SK-N-SH treated with all-trans-retinoic acid at 6 μM for 48 hours (cell line): ENCODE results near the gene TTC39B.

Source experiments
- ATAC-seq: fragments of 200-7000 bp; cut with Tn5 transposase; 3 replicates; pipeline ENCODE4 v1.9.1; 2020; ENCODE audit warnings: mild to moderate bottlenecking, moderate library complexity
- ARNTL ChIP-seq: fragments of 450-650 bp; formaldehyde crosslinking; IDR thresholded peaks from 2 replicates; pipeline ENCODE4 v1.5.0; 2020; ENCODE audit warnings: low read depth, mild to moderate bottlenecking, moderate library complexity, borderline replicate concordance
- BACH2 ChIP-seq: fragments of 250-450 bp; sonication (Bioruptor Pico); IDR thresholded peaks from 2 replicates; pipeline ENCODE4 v1.9.0; 2021; ENCODE audit warnings: mild to moderate bottlenecking, borderline replicate concordance
- CREB5 ChIP-seq: fragments of 250-450 bp; sonication (Bioruptor Pico); IDR thresholded peaks from 2 replicates; pipeline ENCODE4 v1.5.1; 2020; ENCODE audit warnings: low read depth, mild to moderate bottlenecking, moderate library complexity
- ESRRG ChIP-seq: fragments of 250-450 bp; sonication (Bioruptor Pico); IDR thresholded peaks from 2 replicates; pipeline ENCODE4 v1.6.1; 2021; ENCODE audit warnings: mild to moderate bottlenecking
- GLIS3 ChIP-seq: fragments of 250-450 bp; sonication (Bioruptor Pico); IDR thresholded peaks from 2 replicates; pipeline ENCODE4 v1.5.0; 2020; ENCODE audit warnings: mild to moderate bottlenecking, moderate library complexity
- ISL1 ChIP-seq: fragments of 250-450 bp; sonication (Bioruptor Pico); IDR thresholded peaks from 2 replicates; pipeline ENCODE4 v2.1.2; 2022; ENCODE audit warnings: mild to moderate bottlenecking, moderate library complexity
- OSR1 ChIP-seq: fragments of 250-450 bp; sonication (Bioruptor Pico); IDR thresholded peaks from 2 replicates; pipeline ENCODE4 v1.8.0; 2022; ENCODE audit warnings: moderate library complexity, mild to moderate bottlenecking, inconsistent platforms
- PPARA ChIP-seq: fragments of 250-450 bp; sonication (Bioruptor Pico); IDR thresholded peaks from 2 replicates; pipeline ENCODE4 v1.5.0; 2020; ENCODE audit warnings: mild to moderate bottlenecking, borderline replicate concordance
- RARB ChIP-seq: fragments of 250-450 bp; sonication (Bioruptor Pico); IDR thresholded peaks from 2 replicates; pipeline ENCODE4 v1.8.0; 2021; ENCODE audit warnings: mild to moderate bottlenecking, moderate library complexity
- SNAI2 ChIP-seq: fragments of 250-450 bp; sonication (Bioruptor Pico); IDR thresholded peaks from 2 replicates; pipeline ENCODE4 v1.5.0; 2020; ENCODE audit warnings: mild to moderate bottlenecking, moderate library complexity
- TCF4 ChIP-seq: fragments of 250-450 bp; sonication (Bioruptor Pico); IDR thresholded peaks from 2 replicates; pipeline ENCODE4 v1.8.0; 2021; ENCODE audit warnings: mild to moderate bottlenecking, moderate library complexity, borderline replicate concordance
- TSHZ2 ChIP-seq: fragments of 250-450 bp; sonication (Bioruptor Pico); IDR thresholded peaks from 2 replicates; pipeline ENCODE4 v1.5.0; 2020; ENCODE audit warnings: mild to moderate bottlenecking, moderate library complexity
- ZC3H10 ChIP-seq: fragments of 250-450 bp; sonication (Bioruptor Pico); IDR thresholded peaks from 2 replicates; pipeline ENCODE4 v1.5.1; 2021; ENCODE audit warnings: mild to moderate bottlenecking, moderate library complexity
- ZFP3 ChIP-seq: fragments of 250-450 bp; sonication (Bioruptor Pico); IDR thresholded peaks from 2 replicates; pipeline ENCODE4 v1.5.0; 2020; ENCODE audit warnings: mild to moderate bottlenecking, moderate library complexity
- ZFP30 ChIP-seq: fragments of 450-650 bp; formaldehyde crosslinking; IDR thresholded peaks from 2 replicates; pipeline ENCODE4 v1.5.0; 2022; ENCODE audit warnings: mild to moderate bottlenecking, moderate library complexity
- ZNF565 ChIP-seq: fragments of 450-650 bp; formaldehyde crosslinking; conservative IDR thresholded peaks from 2 replicates; pipeline ENCODE4 v1.5.0; 2020; ENCODE audit warnings: low read depth, mild to moderate bottlenecking, moderate library complexity
- ZNF70 ChIP-seq: fragments of 450-650 bp; formaldehyde crosslinking; IDR thresholded peaks from 2 replicates; pipeline ENCODE4 v1.5.0; 2020; ENCODE audit warnings: mild to moderate bottlenecking, moderate library complexity
- ZNF8 ChIP-seq: fragments of 450-650 bp; formaldehyde crosslinking; IDR thresholded peaks from 2 replicates; pipeline ENCODE4 v1.5.0; 2020; ENCODE audit warnings: mild to moderate bottlenecking, moderate library complexity
- TF ChIP-seq, protein P1 (sequence below): fragments of 250-450 bp; sonication (Bioruptor Pico); IDR thresholded peaks from 2 replicates; pipeline ENCODE4 v1.5.1; 2021; ENCODE audit warnings: mild to moderate bottlenecking, moderate library complexity
- TF ChIP-seq, protein P2 (sequence below): fragments of 250-450 bp; sonication (Bioruptor Pico); IDR thresholded peaks from 2 replicates; pipeline ENCODE4 v1.8.0; 2021; ENCODE audit warnings: low read depth, mild to moderate bottlenecking, moderate library complexity, borderline replicate concordance
- TF ChIP-seq, protein P3 (sequence below): fragments of 250-450 bp; sonication (Bioruptor Pico); IDR thresholded peaks from 2 replicates; pipeline ENCODE4 v1.8.0; 2020; ENCODE audit warnings: mild to moderate bottlenecking, moderate library complexity, borderline replicate concordance

TTC39B gene

GRCh38 chr9:15286161-15286821, 20.7 kb downstream of the TTC39B start:
- TF ChIP-seq CREB5 (CRISPR knock-in tag) (no peak), ISL1 (CRISPR knock-in tag) (no peak), ZNF565 (CRISPR knock-in tag) (no peak), BACH2 (no peak)
- TF ChIP-seq, protein P1, sequence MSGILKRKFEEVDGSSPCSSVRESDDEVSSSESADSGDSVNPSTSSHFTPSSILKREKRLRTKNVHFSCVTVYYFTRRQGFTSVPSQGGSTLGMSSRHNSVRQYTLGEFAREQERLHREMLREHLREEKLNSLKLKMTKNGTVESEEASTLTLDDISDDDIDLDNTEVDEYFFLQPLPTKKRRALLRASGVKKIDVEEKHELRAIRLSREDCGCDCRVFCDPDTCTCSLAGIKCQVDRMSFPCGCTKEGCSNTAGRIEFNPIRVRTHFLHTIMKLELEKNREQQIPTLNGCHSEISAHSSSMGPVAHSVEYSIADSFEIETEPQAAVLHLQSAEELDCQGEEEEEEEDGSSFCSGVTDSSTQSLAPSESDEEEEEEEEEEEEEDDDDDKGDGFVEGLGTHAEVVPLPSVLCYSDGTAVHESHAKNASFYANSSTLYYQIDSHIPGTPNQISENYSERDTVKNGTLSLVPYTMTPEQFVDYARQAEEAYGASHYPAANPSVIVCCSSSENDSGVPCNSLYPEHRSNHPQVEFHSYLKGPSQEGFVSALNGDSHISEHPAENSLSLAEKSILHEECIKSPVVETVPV (CRISPR knock-in tag) = no peak
- no peak for ATAC-seq

GRCh38 chr9:15282567-15283285, 24.3 kb downstream of the TTC39B start:
- ATAC-seq = no peak
- TF ChIP-seq, protein P2, sequence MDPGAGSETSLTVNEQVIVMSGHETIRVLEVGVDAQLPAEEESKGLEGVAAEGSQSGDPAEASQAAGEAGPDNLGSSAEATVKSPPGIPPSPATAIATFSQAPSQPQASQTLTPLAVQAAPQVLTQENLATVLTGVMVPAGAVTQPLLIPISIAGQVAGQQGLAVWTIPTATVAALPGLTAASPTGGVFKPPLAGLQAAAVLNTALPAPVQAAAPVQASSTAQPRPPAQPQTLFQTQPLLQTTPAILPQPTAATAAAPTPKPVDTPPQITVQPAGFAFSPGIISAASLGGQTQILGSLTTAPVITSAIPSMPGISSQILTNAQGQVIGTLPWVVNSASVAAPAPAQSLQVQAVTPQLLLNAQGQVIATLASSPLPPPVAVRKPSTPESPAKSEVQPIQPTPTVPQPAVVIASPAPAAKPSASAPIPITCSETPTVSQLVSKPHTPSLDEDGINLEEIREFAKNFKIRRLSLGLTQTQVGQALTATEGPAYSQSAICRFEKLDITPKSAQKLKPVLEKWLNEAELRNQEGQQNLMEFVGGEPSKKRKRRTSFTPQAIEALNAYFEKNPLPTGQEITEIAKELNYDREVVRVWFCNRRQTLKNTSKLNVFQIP = no peak
- no peak for TF ChIP-seq OSR1 (CRISPR knock-in tag)
- TF ChIP-seq, protein P3, sequence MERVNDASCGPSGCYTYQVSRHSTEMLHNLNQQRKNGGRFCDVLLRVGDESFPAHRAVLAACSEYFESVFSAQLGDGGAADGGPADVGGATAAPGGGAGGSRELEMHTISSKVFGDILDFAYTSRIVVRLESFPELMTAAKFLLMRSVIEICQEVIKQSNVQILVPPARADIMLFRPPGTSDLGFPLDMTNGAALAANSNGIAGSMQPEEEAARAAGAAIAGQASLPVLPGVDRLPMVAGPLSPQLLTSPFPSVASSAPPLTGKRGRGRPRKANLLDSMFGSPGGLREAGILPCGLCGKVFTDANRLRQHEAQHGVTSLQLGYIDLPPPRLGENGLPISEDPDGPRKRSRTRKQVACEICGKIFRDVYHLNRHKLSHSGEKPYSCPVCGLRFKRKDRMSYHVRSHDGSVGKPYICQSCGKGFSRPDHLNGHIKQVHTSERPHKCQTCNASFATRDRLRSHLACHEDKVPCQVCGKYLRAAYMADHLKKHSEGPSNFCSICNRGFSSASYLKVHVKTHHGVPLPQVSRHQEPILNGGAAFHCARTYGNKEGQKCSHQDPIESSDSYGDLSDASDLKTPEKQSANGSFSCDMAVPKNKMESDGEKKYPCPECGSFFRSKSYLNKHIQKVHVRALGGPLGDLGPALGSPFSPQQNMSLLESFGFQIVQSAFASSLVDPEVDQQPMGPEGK (CRISPR knock-in tag) = no peak
- TF ChIP-seq TSHZ2 (CRISPR knock-in tag) = no peak
- TF ChIP-seq ISL1 (CRISPR knock-in tag) = no peak
- TF ChIP-seq GLIS3 (CRISPR knock-in tag) = no peak
- no peak for TF ChIP-seq ZNF70 (CRISPR knock-in tag)
- no peak for TF ChIP-seq BACH2
- TF ChIP-seq ZFP30 = no peak
- TF ChIP-seq TCF4 = no peak
- TF ChIP-seq ARNTL (CRISPR knock-in tag) = no peak
- TF ChIP-seq ZNF8 (CRISPR knock-in tag) = no peak
- TF ChIP-seq RARB (CRISPR knock-in tag) = no peak
- TF ChIP-seq ZFP3 = no peak

DNA sequence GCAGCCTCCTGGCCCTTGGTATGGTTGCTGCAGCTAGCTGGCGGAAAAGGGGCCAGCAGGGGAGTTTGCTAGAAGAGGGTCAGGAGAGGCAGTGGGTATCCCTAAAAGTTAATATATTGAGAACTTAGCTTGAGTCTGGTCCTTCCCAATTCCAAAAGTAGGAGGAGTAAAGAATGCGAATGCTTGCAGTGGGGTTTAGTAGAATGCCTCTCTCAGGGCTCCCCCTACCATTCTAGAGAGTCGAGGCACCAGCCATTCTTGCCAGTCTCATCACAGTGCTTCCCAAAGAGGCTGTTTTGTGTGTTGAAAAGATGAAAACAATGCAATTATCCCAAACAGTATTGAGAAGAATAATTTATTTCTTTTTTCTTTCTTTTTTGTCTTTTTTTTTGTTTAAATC, 26.4 kb downstream of the TTC39B start:
- no peak for ATAC-seq
- TF ChIP-seq CREB5 (CRISPR knock-in tag) (no peak), ZNF565 (CRISPR knock-in tag) (no peak), ZFP30 (no peak), ARNTL (CRISPR knock-in tag) (no peak), ZFP3 (no peak), ZC3H10 (no peak), SNAI2 (no peak), ZNF8 (CRISPR knock-in tag) (no peak), ZNF70 (CRISPR knock-in tag) (no peak), GLIS3 (CRISPR knock-in tag) (no peak), PPARA (CRISPR knock-in tag) (no peak), ESRRG (CRISPR knock-in tag) (no peak)
- TF ChIP-seq, protein P2 = no peak
- TF ChIP-seq, protein P3 (CRISPR knock-in tag) = no peak
